Liver (tissue), 9 donors: Measurements from ENCODE around the gene FAM241B. TPM values are rescaled to one million over a fixed set of nuclear protein-coding genes. Genes with fewer than 3 reads are reported as not detected.

Experiments used
- DNase-seq: peaks from one replicate; pipeline ENCODE4 v3.0.0-alpha.2; 2017; ENCODE audit warnings: low spot score
- H3K27ac ChIP-seq, 2 donors: one replicate each; pipeline ENCODE4 v1.7.0; 2013; ENCODE audit warnings: inconsistent platforms in 2 of 2, low read length in 2 of 2, control low read depth in 1 of 2, low read depth in 1 of 2, mild to moderate bottlenecking in 1 of 2
- H3K27me3 ChIP-seq, 4 donors: one replicate each; pipeline versions ENCODE4 v1.6.1 to v1.7.0; 2013; ENCODE audit warnings: low read length in 3 of 4, inconsistent platforms in 1 of 4, mild to moderate bottlenecking in 1 of 4, moderate library complexity in 1 of 4; ENCODE audit not compliant: control insufficient read depth in 4 of 4, insufficient read depth in 4 of 4
- H3K36me3 ChIP-seq, 4 donors: one replicate each; pipeline versions ENCODE4 v1.6.1 to v1.7.0; 2013; ENCODE audit warnings: low read length in 3 of 4, mild to moderate bottlenecking in 3 of 4, low read depth in 1 of 4, moderate library complexity in 1 of 4; ENCODE audit not compliant: control insufficient read depth in 4 of 4, insufficient read depth in 3 of 4
- H3K4me1 ChIP-seq, 4 donors: one replicate each; pipeline versions ENCODE4 v1.6.1 to v1.7.0; 2013; ENCODE audit warnings: low read length in 3 of 4, mild to moderate bottlenecking in 3 of 4, moderate library complexity in 1 of 4; ENCODE audit not compliant: control insufficient read depth in 4 of 4, insufficient read depth in 4 of 4
- H3K4me3 ChIP-seq, 3 donors: one replicate each; pipeline versions ENCODE4 v1.6.1 to v1.7.0; 2013; ENCODE audit warnings: low read length in 3 of 3, control low read depth in 1 of 3, low read depth in 1 of 3, mild to moderate bottlenecking in 1 of 3
- H3K9ac ChIP-seq, 2 donors: one replicate each; pipeline ENCODE4 v1.7.0; 2013; ENCODE audit warnings: low read length in 2 of 2, mild to moderate bottlenecking in 2 of 2, moderate library complexity in 2 of 2, control low read depth in 1 of 2, low read depth in 1 of 2
- H3K9me3 ChIP-seq, 4 donors: one replicate each; pipeline versions ENCODE4 v1.6.1 to v1.7.0; 2013; ENCODE audit warnings: low read length in 3 of 4; ENCODE audit not compliant: control insufficient read depth in 4 of 4
- EGR1 ChIP-seq, 2 donors: IDR thresholded peaks; 2 replicates each; pipeline ENCODE4 v1.6.1; 2016 to 2018; ENCODE audit warnings: antibody characterized with exemption in 2 of 2, low read depth in 2 of 2
- FOXA1 ChIP-seq: IDR thresholded peaks from 2 replicates; pipeline ENCODE4 v1.6.1; 2016; ENCODE audit warnings: antibody characterized with exemption
- FOXA2 ChIP-seq: IDR thresholded peaks from 2 replicates; pipeline ENCODE4 v1.6.1; 2016; ENCODE audit warnings: antibody characterized with exemption
- HNF4G ChIP-seq: IDR thresholded peaks from 2 replicates; pipeline ENCODE4 v1.6.1; 2016; ENCODE audit warnings: antibody characterized with exemption
- JUND ChIP-seq, 2 donors: IDR thresholded peaks; 2 replicates each; pipeline ENCODE4 v1.6.1; 2016; ENCODE audit warnings: antibody characterized with exemption in 2 of 2
- NR2F2 ChIP-seq: IDR thresholded peaks from 2 replicates; pipeline ENCODE4 v1.6.1; 2016; ENCODE audit warnings: antibody characterized with exemption
- RAD21 ChIP-seq, 2 donors: IDR thresholded peaks; 2 replicates each; pipeline ENCODE4 v1.6.1; 2016; ENCODE audit warnings: antibody characterized with exemption in 2 of 2, mild to moderate bottlenecking in 2 of 2
- RXRA ChIP-seq, 2 donors: IDR thresholded peaks; 2 replicates each; pipeline ENCODE4 v1.6.1; 2017 to 2018; ENCODE audit warnings: antibody characterized with exemption in 2 of 2, mild to moderate bottlenecking in 1 of 2
- SP1 ChIP-seq: IDR thresholded peaks from 2 replicates; pipeline ENCODE4 v1.6.1; 2018; ENCODE audit warnings: antibody characterized with exemption, mild to moderate bottlenecking
- YY1 ChIP-seq: IDR thresholded peaks from 2 replicates; pipeline ENCODE4 v1.6.1; 2016; ENCODE audit warnings: antibody characterized with exemption, mild to moderate bottlenecking
- WGBS: extraction: QIAGEN DNeasy Blood & Tissue Kit; methylation state at CpG from one replicate; pipeline ENCODE4 v1.1.7; 2013; 5-methylcytosine and 5-hydroxymethylcytosine counted together
- polyA plus RNA-seq, 2 donors: library from polyadenylated mRNA; stranded (reverse) in 1 of 2; unstranded in 1 of 2; fragments of 200-250 nt in 1 of 2; fragments of >200 nt in 1 of 2; fragmentation: Nextera tagmentation in 1 of 2; extraction: Ambion mirVana in 1 of 2; gene quantifications; one replicate each; pipeline versions ENCODE4 v1.2.1 to v1.2.3, GENCODE V29; 2013 to 2015
- total RNA-seq, 2 donors: library from RNA; depleted of rRNA; stranded (reverse); fragments of >200 nt; gene quantifications; one replicate each; pipeline ENCODE4 v1.2.3, GENCODE V29; 2014
- TF ChIP-seq, protein P1 (sequence below): IDR thresholded peaks from 2 replicates; pipeline ENCODE4 v1.6.1; 2016; ENCODE audit warnings: antibody characterized with exemption
- TF ChIP-seq, protein P2 (sequence below): IDR thresholded peaks from 2 replicates; pipeline ENCODE4 v1.6.1; 2016; ENCODE audit warnings: antibody characterized with exemption
- TF ChIP-seq, protein P3 (sequence below): fragments of 150-350 bp; IDR thresholded peaks from 2 replicates; pipeline ENCODE4 v1.5.1; 2017; ENCODE audit warnings: improper control_type of control experiment, low read depth, low read length; ENCODE audit not compliant: missing input control
- TF ChIP-seq, protein P4 (sequence below): IDR thresholded peaks from 2 replicates; pipeline ENCODE4 v1.6.1; 2016; ENCODE audit warnings: antibody characterized with exemption
- TF ChIP-seq, protein P5 (sequence below): IDR thresholded peaks from 2 replicates; pipeline ENCODE4 v1.6.1; 2016; ENCODE audit warnings: antibody characterized with exemption, mild to moderate bottlenecking
- donor health status: healthy.
- donor health status: healthy.
- donor health status: healthy.
- donor health status: healthy.
- donor health status: healthy.

FAM241B gene
- total and polyA plus RNA-seq, 4 donors = 0.84 to 2.5 (median 1.7) TPM

DNA sequence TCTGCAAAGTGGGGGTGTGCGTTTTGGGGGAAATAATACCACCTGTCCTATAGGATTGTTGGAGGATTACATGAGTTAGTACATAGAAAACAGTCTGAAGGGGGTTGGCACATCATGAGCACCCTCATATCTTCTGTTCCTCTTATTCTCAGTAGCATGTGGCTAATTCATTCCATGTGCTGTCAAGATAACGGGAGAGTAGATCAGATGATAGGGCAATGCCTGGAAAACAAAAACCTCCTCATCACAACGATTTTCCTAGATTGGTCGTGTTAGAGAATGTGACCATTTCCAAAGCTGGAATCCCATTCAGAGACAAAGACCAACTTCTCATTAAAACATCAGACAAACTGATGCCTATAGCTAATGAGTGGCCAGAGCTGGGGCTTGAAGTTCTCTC lies 50.6 kb downstream of the FAM241B start:
- Histone ChIP-seq H3K27ac (no peak overlapping the region), H3K27me3 (no peaks in the 10 kb centered on the region), H3K4me1 (peaks cover 2 to 33% (median 25%) of the 10 kb centered on the region in 4 donors), H3K4me3 (no peak overlapping the region), H3K36me3 (no peaks in the 10 kb centered on the region), H3K9me3 (no peaks in the 10 kb centered on the region), H3K9ac (no peak overlapping the region)
- TF ChIP-seq, protein P1, sequence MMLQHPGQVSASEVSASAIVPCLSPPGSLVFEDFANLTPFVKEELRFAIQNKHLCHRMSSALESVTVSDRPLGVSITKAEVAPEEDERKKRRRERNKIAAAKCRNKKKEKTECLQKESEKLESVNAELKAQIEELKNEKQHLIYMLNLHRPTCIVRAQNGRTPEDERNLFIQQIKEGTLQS = no peak
- TF ChIP-seq FOXA2 = no peak
- no peak for TF ChIP-seq RAD21 (IDR thresholded peaks at IDR 0.05)
- TF ChIP-seq HNF4G = no peak
- no peak for TF ChIP-seq RXRA (IDR thresholded peaks at IDR 0.05)
- no peak for TF ChIP-seq SP1
- TF ChIP-seq EGR1 (IDR thresholded peaks at IDR 0.05; ENCODE audit: low read depth in 2 of 2) = no peak
- TF ChIP-seq YY1 = no peak
- TF ChIP-seq, protein P2, sequence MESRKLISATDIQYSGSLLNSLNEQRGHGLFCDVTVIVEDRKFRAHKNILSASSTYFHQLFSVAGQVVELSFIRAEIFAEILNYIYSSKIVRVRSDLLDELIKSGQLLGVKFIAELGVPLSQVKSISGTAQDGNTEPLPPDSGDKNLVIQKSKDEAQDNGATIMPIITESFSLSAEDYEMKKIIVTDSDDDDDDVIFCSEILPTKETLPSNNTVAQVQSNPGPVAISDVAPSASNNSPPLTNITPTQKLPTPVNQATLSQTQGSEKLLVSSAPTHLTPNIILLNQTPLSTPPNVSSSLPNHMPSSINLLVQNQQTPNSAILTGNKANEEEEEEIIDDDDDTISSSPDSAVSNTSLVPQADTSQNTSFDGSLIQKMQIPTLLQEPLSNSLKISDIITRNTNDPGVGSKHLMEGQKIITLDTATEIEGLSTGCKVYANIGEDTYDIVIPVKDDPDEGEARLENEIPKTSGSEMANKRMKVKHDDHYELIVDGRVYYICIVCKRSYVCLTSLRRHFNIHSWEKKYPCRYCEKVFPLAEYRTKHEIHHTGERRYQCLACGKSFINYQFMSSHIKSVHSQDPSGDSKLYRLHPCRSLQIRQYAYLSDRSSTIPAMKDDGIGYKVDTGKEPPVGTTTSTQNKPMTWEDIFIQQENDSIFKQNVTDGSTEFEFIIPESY = no peak
- 80% methylated on average over 4 of the region's 4 CpGs for WGBS
- no peak for DNase-seq

DNA sequence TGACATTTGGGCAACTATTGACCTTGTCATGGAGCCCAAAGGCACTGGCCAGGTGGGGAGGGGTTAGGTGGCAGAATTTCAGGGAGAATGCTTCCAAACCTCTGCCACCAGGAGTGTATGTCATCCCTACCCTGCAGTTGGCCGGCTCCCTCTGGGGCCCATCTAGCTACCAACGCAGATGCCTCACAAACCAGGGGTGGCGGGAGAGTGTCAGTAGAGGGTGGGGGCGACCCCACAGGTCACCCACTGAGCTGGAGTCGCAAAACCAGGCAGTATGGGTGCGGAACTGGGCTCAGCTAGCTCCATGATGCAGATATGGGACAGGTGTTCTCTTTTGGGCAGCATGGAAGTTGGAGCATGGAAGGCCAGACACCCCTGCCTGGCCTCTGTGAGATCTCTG lies 51.4 kb downstream of the FAM241B start:
- no peak overlapping the region for H3K27ac ChIP-seq
- H3K9ac ChIP-seq = no peak overlapping the region
- H3K9me3 ChIP-seq = no peaks in the 10 kb centered on the region
- no peak for DNase-seq
- H3K36me3 ChIP-seq = no peaks in the 10 kb centered on the region
- no peak overlapping the region for H3K4me3 ChIP-seq
- WGBS = 90% methylated on average over 6 of the region's 6 CpGs
- no peaks in the 10 kb centered on the region for H3K27me3 ChIP-seq
- TF ChIP-seq, protein P2 = no peak
- TF ChIP-seq, protein P3, sequence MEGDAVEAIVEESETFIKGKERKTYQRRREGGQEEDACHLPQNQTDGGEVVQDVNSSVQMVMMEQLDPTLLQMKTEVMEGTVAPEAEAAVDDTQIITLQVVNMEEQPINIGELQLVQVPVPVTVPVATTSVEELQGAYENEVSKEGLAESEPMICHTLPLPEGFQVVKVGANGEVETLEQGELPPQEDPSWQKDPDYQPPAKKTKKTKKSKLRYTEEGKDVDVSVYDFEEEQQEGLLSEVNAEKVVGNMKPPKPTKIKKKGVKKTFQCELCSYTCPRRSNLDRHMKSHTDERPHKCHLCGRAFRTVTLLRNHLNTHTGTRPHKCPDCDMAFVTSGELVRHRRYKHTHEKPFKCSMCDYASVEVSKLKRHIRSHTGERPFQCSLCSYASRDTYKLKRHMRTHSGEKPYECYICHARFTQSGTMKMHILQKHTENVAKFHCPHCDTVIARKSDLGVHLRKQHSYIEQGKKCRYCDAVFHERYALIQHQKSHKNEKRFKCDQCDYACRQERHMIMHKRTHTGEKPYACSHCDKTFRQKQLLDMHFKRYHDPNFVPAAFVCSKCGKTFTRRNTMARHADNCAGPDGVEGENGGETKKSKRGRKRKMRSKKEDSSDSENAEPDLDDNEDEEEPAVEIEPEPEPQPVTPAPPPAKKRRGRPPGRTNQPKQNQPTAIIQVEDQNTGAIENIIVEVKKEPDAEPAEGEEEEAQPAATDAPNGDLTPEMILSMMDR = no peak
- TF ChIP-seq RAD21 (IDR thresholded peaks at IDR 0.05) (no peak), FOXA2 (no peak), YY1 (no peak), FOXA1 (no peak), JUND (IDR thresholded peaks at IDR 0.05) (no peak), NR2F2 (no peak)
- TF ChIP-seq, protein P4, sequence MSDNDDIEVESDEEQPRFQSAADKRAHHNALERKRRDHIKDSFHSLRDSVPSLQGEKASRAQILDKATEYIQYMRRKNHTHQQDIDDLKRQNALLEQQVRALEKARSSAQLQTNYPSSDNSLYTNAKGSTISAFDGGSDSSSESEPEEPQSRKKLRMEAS = no peak
- TF ChIP-seq, protein P5, sequence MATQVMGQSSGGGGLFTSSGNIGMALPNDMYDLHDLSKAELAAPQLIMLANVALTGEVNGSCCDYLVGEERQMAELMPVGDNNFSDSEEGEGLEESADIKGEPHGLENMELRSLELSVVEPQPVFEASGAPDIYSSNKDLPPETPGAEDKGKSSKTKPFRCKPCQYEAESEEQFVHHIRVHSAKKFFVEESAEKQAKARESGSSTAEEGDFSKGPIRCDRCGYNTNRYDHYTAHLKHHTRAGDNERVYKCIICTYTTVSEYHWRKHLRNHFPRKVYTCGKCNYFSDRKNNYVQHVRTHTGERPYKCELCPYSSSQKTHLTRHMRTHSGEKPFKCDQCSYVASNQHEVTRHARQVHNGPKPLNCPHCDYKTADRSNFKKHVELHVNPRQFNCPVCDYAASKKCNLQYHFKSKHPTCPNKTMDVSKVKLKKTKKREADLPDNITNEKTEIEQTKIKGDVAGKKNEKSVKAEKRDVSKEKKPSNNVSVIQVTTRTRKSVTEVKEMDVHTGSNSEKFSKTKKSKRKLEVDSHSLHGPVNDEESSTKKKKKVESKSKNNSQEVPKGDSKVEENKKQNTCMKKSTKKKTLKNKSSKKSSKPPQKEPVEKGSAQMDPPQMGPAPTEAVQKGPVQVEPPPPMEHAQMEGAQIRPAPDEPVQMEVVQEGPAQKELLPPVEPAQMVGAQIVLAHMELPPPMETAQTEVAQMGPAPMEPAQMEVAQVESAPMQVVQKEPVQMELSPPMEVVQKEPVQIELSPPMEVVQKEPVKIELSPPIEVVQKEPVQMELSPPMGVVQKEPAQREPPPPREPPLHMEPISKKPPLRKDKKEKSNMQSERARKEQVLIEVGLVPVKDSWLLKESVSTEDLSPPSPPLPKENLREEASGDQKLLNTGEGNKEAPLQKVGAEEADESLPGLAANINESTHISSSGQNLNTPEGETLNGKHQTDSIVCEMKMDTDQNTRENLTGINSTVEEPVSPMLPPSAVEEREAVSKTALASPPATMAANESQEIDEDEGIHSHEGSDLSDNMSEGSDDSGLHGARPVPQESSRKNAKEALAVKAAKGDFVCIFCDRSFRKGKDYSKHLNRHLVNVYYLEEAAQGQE = no peak
- peaks cover 4 to 37% (median 28%) of the 10 kb centered on the region in 4 donors for H3K4me1 ChIP-seq
